ENCODE results near the gene CSNK1G1. TPM values are rescaled to one million over a fixed set of nuclear protein-coding genes. Genes with fewer than 3 reads are reported as not detected.
"Not testable (repeated sequence)": the region's sequence is repeated elsewhere in the genome, so short reads cannot be mapped to it uniquely, and the experiment has no call there.

CSNK1G1 gene
- 10 to 100 TPM; 15.1 to 25.3 TPM for total RNA-seq
- polyA plus RNA-seq, result 1 to 10 TPM; 2.5 to 3.0 TPM
- long read RNA-seq, donor 1, full-length matches to known transcripts, result 14 of 26 reads
- long read RNA-seq, donor 1, partial matches to known transcripts, result 3 of 26 reads
- long read RNA-seq, donor 1, other reads (novel, unspliced or antisense), result 9 of 26 reads
- long read RNA-seq, donor 2, partial matches to known transcripts, result 0 of 8 reads
- long read RNA-seq, donor 2, other reads (novel, unspliced or antisense), result 7 of 8 reads

DNA sequence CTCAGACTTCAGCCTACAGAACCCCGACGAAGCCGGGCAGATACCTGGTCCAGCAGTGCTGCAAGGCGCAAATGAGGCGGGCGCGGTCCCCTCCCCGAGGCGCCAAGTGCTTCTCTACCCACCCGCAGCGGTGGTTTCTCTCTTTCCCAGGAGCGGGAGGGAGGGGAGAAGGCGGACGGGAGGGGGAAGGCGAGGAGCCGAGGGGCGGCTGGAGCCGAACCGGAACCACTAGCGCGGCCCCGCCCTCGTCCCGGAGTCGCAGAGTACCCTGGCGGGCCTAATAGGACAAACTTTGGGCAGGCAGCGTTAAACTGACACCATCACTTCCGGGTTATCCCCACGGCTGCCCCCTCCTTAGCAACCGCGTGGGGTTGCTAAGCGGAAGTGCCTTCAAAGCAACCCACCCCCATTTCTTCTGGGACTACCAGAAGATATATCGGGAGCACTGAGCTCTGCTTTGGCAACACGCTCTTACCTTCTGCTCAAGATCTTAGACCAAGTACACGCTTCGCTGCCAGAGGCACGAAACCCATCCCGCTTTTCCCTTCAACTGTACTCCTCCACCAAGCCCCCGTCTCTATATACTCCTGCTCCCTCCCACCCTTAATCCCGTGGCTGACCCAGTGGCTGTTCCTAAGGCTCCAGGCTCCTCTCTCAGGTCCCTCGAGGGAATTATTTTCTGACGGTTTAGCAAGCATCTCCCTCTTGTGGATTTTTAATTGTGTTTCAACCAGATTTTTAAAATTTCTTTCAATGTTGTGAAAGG is at the start of gene CSNK1G1:
CSNK1G1 (minus strand) TSS at position 230 of the 766 bp plus-strand sequence. CDS start 55,674 bp downstream, outside the sequence.
- ATAC-seq (ENCODE audit: low FRiP score) (peak; percentile 99), DNase-seq (peak; percentile 97 to 98)
- Histone ChIP-seq H3K9me3 (ENCODE audit: control insufficient read depth, low read length) (no peaks in the 10 kb centered on the region), H3K27me3 (ENCODE audit: control insufficient read depth in 1 of 2, insufficient read depth in 2 of 2, low read length in 1 of 2) (no peaks in the 10 kb centered on the region), H3K4me3 (ENCODE audit: low read length in 2 of 2) (peak within 1 kb of the TSS; percentile 90 to 91), H3K27ac (ENCODE audit: low read depth in 1 of 2, low read length in 2 of 2) (peak within 1 kb of the TSS in 1 of 2 donors; percentile 9), H3K4me1 (ENCODE audit: control insufficient read depth in 1 of 2, insufficient read depth in 2 of 2, low read length in 2 of 2) (no peaks in the 10 kb centered on the region), H3K36me3 (ENCODE audit: control insufficient read depth in 1 of 2, insufficient read depth in 2 of 2, low read length in 1 of 2) (no peaks in the 10 kb centered on the region)
- intact Hi-C loops (cut with DNase I), result loop anchor here (1.0 to 10.0 kb wide), 3 partner anchors 151 to 194 kb away; partner anchors contain the start of gene PPIB (in 1 of the 2)
- WGBS, 2 donors, result 0 to 1% methylated on average over 32 to 42 of the region's 42 CpGs

DNA sequence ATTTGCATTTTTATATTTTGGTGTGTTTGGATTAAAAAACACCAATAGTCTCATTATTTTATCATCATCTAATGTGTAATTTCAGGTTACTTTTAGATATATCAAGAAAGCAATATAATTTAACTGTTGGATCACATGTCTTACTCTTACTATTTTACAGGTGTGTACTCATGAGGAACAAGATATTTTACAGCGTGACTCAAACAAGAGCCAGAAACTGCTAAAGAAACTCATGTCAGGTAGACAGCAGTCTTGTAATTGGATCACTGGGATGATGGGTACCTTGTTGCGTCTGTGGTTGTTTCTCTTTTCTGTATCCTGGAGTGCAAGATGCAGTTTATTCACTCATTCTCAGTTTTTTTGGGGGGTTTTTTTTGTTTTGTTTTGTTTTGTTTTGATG is 44.6 kb upstream of the CSNK1G1 start:
- WGBS, 2 donors, result 92 to 94% methylated on average over 2 of the region's 2 CpGs
- DNase-seq (no peak), ATAC-seq (ENCODE audit: low FRiP score) (no peak)
- Histone ChIP-seq H3K4me1 (ENCODE audit: control insufficient read depth in 1 of 2, insufficient read depth in 2 of 2, low read length in 2 of 2) (no peaks in the 10 kb centered on the region), H3K4me3 (ENCODE audit: low read length in 2 of 2) (no peak overlapping the region), H3K36me3 (ENCODE audit: control insufficient read depth in 1 of 2, insufficient read depth in 2 of 2, low read length in 1 of 2) (peaks cover 0 to 2% of the 10 kb centered on the region in 2 donors), H3K27ac (ENCODE audit: low read depth in 1 of 2, low read length in 2 of 2) (no peak overlapping the region), H3K9me3 (ENCODE audit: control insufficient read depth, low read length) (no peaks in the 10 kb centered on the region), H3K27me3 (ENCODE audit: control insufficient read depth in 1 of 2, insufficient read depth in 2 of 2, low read length in 1 of 2) (no peaks in the 10 kb centered on the region)
- intact Hi-C loops (cut with DNase I), result no loop called here

DNA sequence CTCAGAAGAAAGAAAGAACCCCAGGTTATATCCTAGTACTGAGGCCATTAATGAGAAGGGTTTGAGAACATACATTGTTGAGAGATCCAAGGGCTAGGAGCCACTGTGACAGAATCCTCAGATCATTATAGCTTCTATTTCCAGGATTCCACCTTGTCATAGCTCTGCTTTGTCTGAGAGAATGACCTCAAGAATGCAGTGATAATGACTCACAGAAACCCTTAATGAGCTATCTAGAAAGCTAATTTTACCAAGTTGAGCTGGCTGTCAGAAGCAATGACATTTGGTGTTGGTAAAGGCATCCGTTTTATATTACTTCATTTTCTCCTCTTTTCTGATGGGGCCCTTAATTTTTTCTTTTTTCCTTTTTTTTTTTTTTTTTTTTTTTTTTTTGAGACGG is 42.6 kb upstream of the CSNK1G1 start:
- H3K4me3 ChIP-seq (ENCODE audit: low read length in 2 of 2), result no peak overlapping the region
- DNase-seq (no peak), ATAC-seq (ENCODE audit: low FRiP score) (no peak)
- H3K27me3 ChIP-seq (ENCODE audit: control insufficient read depth in 1 of 2, insufficient read depth in 2 of 2, low read length in 1 of 2), result no peaks in the 10 kb centered on the region
- H3K36me3 ChIP-seq (ENCODE audit: control insufficient read depth in 1 of 2, insufficient read depth in 2 of 2, low read length in 1 of 2), result peaks cover 0 to 1% of the 10 kb centered on the region in 2 donors
- no peaks in the 10 kb centered on the region for H3K4me1 ChIP-seq (ENCODE audit: control insufficient read depth in 1 of 2, insufficient read depth in 2 of 2, low read length in 2 of 2)
- intact Hi-C loops (cut with DNase I), result no loop called here
- no peak overlapping the region for H3K27ac ChIP-seq (ENCODE audit: low read depth in 1 of 2, low read length in 2 of 2)
- no peaks in the 10 kb centered on the region for H3K9me3 ChIP-seq (ENCODE audit: control insufficient read depth, low read length)
- 76 to 91% methylated on average over 2 of the region's 2 CpGs for WGBS, 2 donors

DNA sequence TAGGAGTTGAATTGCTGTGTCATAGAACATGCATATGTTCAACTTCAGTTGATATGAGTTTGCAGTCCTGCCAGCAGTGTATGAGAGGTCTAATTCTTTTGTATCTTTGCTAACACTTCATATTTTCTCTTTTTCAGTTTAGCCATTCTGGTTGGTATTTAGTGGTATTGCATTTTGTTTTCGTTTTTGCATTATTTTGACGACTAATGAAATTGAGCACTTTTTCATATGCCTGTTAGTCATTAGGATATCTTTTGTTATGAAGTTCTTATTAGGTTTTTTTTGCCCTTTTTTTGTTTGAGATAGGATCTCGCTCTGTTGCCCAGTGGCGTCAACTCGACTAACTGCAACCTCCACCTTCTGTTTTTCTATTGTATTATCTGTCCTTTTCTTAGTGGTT is 40.8 kb upstream of the CSNK1G1 start:
- peaks cover 0 to 1% of the 10 kb centered on the region in 2 donors for H3K36me3 ChIP-seq (ENCODE audit: control insufficient read depth in 1 of 2, insufficient read depth in 2 of 2, low read length in 1 of 2)
- DNase-seq (no peak), ATAC-seq (ENCODE audit: low FRiP score) (no peak)
- H3K27me3 ChIP-seq (ENCODE audit: control insufficient read depth in 1 of 2, insufficient read depth in 2 of 2, low read length in 1 of 2), result no peaks in the 10 kb centered on the region
- H3K4me3 ChIP-seq (ENCODE audit: low read length in 2 of 2), result no peak overlapping the region
- no peaks in the 10 kb centered on the region for H3K9me3 ChIP-seq (ENCODE audit: control insufficient read depth, low read length)
- H3K27ac ChIP-seq (ENCODE audit: low read depth in 1 of 2, low read length in 2 of 2), result no peak overlapping the region
- 90 to 93% methylated on average over 5 of the region's 5 CpGs for WGBS, 2 donors
- intact Hi-C loops (cut with DNase I), result no loop called here
- no peaks in the 10 kb centered on the region for H3K4me1 ChIP-seq (ENCODE audit: control insufficient read depth in 1 of 2, insufficient read depth in 2 of 2, low read length in 2 of 2)

DNA sequence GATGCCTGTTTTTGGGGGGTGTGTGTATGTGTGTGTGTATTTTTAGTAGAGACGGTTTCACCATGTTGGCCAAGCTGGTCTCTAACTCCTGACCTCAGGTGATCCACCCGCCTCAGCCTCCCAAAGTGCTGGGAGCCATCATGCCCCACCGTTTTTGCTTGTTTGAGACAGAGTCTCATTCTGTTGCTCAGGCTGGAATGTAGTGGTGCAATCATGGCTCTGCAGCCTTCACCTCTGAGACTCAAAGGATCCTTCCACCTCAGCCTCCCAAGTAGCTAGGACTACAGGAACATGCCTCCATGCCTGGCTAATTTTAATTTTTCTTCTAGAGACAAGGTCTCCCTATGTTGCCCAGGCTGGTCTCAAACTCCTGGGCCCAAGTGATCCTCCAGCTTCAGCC is 36.5 kb upstream of the CSNK1G1 start:
- H3K4me1 ChIP-seq (ENCODE audit: control insufficient read depth in 1 of 2, insufficient read depth in 2 of 2, low read length in 2 of 2); DNase-seq; H3K4me3 ChIP-seq (ENCODE audit: low read length in 2 of 2); intact Hi-C loops (cut with DNase I); H3K9me3 ChIP-seq (ENCODE audit: control insufficient read depth, low read length); ATAC-seq (ENCODE audit: low FRiP score); H3K27me3 ChIP-seq (ENCODE audit: control insufficient read depth in 1 of 2, insufficient read depth in 2 of 2, low read length in 1 of 2); H3K36me3 ChIP-seq (ENCODE audit: control insufficient read depth in 1 of 2, insufficient read depth in 2 of 2, low read length in 1 of 2); H3K27ac ChIP-seq (ENCODE audit: low read depth in 1 of 2, low read length in 2 of 2): not testable (repeated sequence)
- 80 to 82% methylated on average over 3 of the region's 3 CpGs for WGBS, 2 donors

DNA sequence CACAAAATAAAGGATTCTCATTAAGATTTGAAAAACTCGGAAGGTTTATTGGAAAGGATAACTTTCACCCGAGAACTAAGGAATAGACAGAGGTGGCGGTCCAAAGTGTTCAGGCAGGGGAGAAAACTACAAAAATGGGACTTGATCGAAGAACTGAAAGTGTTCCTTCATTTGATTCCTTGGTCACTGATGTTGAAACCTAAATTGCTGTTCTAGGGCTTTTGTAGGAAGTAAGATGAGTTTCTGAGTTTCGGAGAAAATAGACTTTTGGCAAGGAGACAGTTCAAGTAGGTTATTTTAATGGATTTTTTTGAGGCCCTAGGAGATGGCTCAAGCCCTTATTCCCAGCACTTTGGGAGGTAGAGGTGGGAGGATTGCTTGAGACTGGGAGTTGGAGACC is 33.1 kb upstream of the CSNK1G1 start:
- H3K4me1 ChIP-seq (ENCODE audit: control insufficient read depth in 1 of 2, insufficient read depth in 2 of 2, low read length in 2 of 2), result peaks cover 0 to 3% of the 10 kb centered on the region in 2 donors
- no peaks in the 10 kb centered on the region for H3K27me3 ChIP-seq (ENCODE audit: control insufficient read depth in 1 of 2, insufficient read depth in 2 of 2, low read length in 1 of 2)
- WGBS, 2 donors, result 84 to 85% methylated on average over 5 of the region's 5 CpGs
- intact Hi-C loops (cut with DNase I), result loop anchor here in 1 of 2 donors (10.0 kb wide), 1 partner anchor 224 kb away; the partner anchor contains the start of gene PPIB
- DNase-seq (no peak), ATAC-seq (ENCODE audit: low FRiP score) (no peak)
- H3K27ac ChIP-seq (ENCODE audit: low read depth in 1 of 2, low read length in 2 of 2), result no peak overlapping the region
- H3K36me3 ChIP-seq (ENCODE audit: control insufficient read depth in 1 of 2, insufficient read depth in 2 of 2, low read length in 1 of 2), result no peaks in the 10 kb centered on the region
- no peak overlapping the region for H3K4me3 ChIP-seq (ENCODE audit: low read length in 2 of 2)
- no peaks in the 10 kb centered on the region for H3K9me3 ChIP-seq (ENCODE audit: control insufficient read depth, low read length)

DNA sequence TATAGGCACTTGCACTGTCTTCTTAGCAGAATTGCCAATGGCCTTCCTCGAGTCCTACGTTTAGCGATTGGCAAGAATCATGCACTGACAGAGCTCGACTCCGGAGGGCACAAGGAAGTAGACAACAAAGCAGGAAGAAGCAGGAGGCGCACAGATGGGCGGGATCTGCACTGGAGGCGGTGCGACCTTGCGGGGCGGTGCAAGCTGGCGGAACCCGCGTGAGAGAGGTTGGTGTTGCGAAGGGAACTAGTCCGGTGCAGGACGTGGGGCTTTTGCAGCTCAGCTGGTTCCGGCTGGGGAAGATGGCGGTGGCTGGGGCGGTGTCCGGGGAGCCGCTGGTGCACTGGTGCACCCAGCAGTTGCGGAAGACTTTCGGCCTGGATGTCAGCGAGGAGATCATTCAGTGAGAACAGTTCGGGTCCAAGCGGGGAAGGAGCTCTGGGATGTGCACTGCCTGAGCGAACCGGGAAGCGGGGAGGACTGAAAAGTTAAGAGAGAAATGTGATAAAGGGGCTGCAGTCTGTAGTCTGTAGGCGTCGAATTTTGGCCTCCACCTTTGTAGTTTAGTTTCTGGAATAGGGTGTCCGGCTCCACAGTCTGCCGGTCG is 31.7 kb upstream of the CSNK1G1 start, which contains the start of gene TRIP4:
TRIP4 (plus strand) TSS at position 275 of the 607 bp plus-strand sequence; CDS start at position 303, 28 bp downstream.
- Histone ChIP-seq H3K4me1 (ENCODE audit: control insufficient read depth in 1 of 2, insufficient read depth in 2 of 2, low read length in 2 of 2) (peaks cover 0 to 3% of the 10 kb centered on the region in 2 donors), H3K27ac (ENCODE audit: low read depth in 1 of 2, low read length in 2 of 2) (peak within 1 kb of the TSS in 1 of 2 donors; percentile 42), H3K27me3 (ENCODE audit: control insufficient read depth in 1 of 2, insufficient read depth in 2 of 2, low read length in 1 of 2) (no peaks in the 10 kb centered on the region), H3K9me3 (ENCODE audit: control insufficient read depth, low read length) (no peaks in the 10 kb centered on the region), H3K4me3 (ENCODE audit: low read length in 2 of 2) (peak within 1 kb of the TSS; percentile 76 to 81), H3K36me3 (ENCODE audit: control insufficient read depth in 1 of 2, insufficient read depth in 2 of 2, low read length in 1 of 2) (no peaks in the 10 kb centered on the region)
- ATAC-seq (ENCODE audit: low FRiP score) (peak; percentile 99), DNase-seq (peak; percentile 98)
- WGBS, 2 donors, result 0% methylated on average over 35 of the region's 35 CpGs
- intact Hi-C loops (cut with DNase I), result loop anchor here in 1 of 2 donors (10.0 kb wide), 1 partner anchor 223 kb away; the partner anchor contains the start of gene PPIB

DNA sequence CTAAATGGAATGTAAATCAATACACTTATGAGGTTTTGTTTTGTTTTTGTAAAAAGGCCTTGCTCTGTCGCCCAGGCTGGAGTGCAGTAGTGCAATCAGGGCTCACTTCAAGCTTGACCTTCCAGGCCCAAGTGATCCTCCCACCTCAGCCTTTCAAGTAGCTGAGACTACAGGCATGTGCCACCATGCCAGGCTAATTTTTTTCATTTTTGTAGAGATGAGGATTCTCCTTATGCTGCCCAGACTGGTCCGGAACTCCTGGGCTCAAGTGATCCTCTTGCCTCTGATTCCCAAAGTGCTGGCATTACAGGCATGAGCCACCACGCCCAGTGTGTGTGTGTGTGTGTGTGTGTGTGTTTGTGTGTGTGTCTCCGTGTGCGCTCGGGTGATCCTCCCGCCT is 30.3 kb upstream of the CSNK1G1 start:
- Histone ChIP-seq H3K27ac (ENCODE audit: low read depth in 1 of 2, low read length in 2 of 2) (no peak overlapping the region), H3K4me3 (ENCODE audit: low read length in 2 of 2) (no peak overlapping the region), H3K4me1 (ENCODE audit: control insufficient read depth in 1 of 2, insufficient read depth in 2 of 2, low read length in 2 of 2) (peaks cover 0 to 3% of the 10 kb centered on the region in 2 donors), H3K9me3 (ENCODE audit: control insufficient read depth, low read length) (no peaks in the 10 kb centered on the region), H3K27me3 (ENCODE audit: control insufficient read depth in 1 of 2, insufficient read depth in 2 of 2, low read length in 1 of 2) (no peaks in the 10 kb centered on the region), H3K36me3 (ENCODE audit: control insufficient read depth in 1 of 2, insufficient read depth in 2 of 2, low read length in 1 of 2) (no peaks in the 10 kb centered on the region)
- intact Hi-C loops (cut with DNase I), result loop anchor here in 1 of 2 donors (10.0 kb wide), 1 partner anchor 221 kb away; the partner anchor contains the start of gene PPIB
- DNase-seq (no peak), ATAC-seq (ENCODE audit: low FRiP score) (no peak)
- 90 to 94% methylated on average over 7 of the region's 7 CpGs for WGBS, 2 donors
